HepG2 (cell line): ENCODE measurements around the gene TIA1. TPM values are rescaled to one million over a fixed set of nuclear protein-coding genes. Genes with fewer than 3 reads are reported as not detected.
A peak's percentile ranks its signal among the peaks of the same experiment; 100 is the strongest.

Experiments used
- CHD2 ChIP-seq: IDR thresholded peaks from 2 replicates; pipeline ENCODE4 v1.6.1; 2011; ENCODE audit warnings: low read depth, low read length, improper control_type of control experiment
- DMAP1 ChIP-seq: IDR thresholded peaks from 2 replicates; pipeline ENCODE4 v1.6.1; 2016
- FOSL1 ChIP-seq: sonication (generic); formaldehyde crosslinking; IDR thresholded peaks from 2 replicates; pipeline ENCODE4 v1.9.0; 2021; ENCODE audit warnings: missing genetic modification reagents, borderline replicate concordance
- GMEB2 ChIP-seq: IDR thresholded peaks from 2 replicates; pipeline ENCODE4 v1.6.1; 2016; ENCODE audit warnings: missing biosample characterization, missing genetic modification reagents, low read depth
- HNF1A ChIP-seq, 2 experiments: sonication (generic) in 1 of 2; formaldehyde crosslinking in 1 of 2; IDR thresholded peaks; 2 replicates each; pipeline versions ENCODE4 v1.4.0 to v1.6.1; 2016 to 2020; ENCODE audit warnings: borderline replicate concordance in 1 of 2, low read depth in 1 of 2, mild to moderate bottlenecking in 1 of 2, missing genetic modification reagents in 1 of 2
- IRF2 ChIP-seq: IDR thresholded peaks from 2 replicates; pipeline ENCODE4 v1.6.1; 2018; ENCODE audit warnings: missing genetic modification reagents, missing compliant biosample characterization
- IRF9 ChIP-seq: sonication (generic); formaldehyde crosslinking; IDR thresholded peaks from 2 replicates; pipeline ENCODE4 v1.8.0; 2022; ENCODE audit warnings: missing genetic modification reagents, mild to moderate bottlenecking, borderline replicate concordance
- NRL ChIP-seq: sonication (generic); formaldehyde crosslinking; IDR thresholded peaks from 2 replicates; pipeline ENCODE4 v1.5.0; 2020; ENCODE audit warnings: missing genetic modification reagents, mild to moderate bottlenecking, moderate library complexity, borderline replicate concordance
- RBAK ChIP-seq: sonication (generic); formaldehyde crosslinking; IDR thresholded peaks from 2 replicates; pipeline ENCODE4 v1.5.1; 2020; ENCODE audit warnings: mild to moderate bottlenecking, missing genetic modification reagents
- REL ChIP-seq: sonication (generic); formaldehyde crosslinking; conservative IDR thresholded peaks from 2 replicates; pipeline ENCODE4 v1.8.0; 2022; ENCODE audit warnings: mild to moderate bottlenecking, missing genetic modification reagents, moderate library complexity
- RERE ChIP-seq: IDR thresholded peaks from 2 replicates; pipeline ENCODE4 v1.6.1; 2016; ENCODE audit warnings: low read depth, missing genetic modification reagents, missing compliant biosample characterization
- RXRA ChIP-seq: sonication (generic); formaldehyde crosslinking; IDR thresholded peaks from 2 replicates; pipeline ENCODE4 v1.5.1; 2020; ENCODE audit warnings: missing genetic modification reagents
- SNAPC2 ChIP-seq: sonication (generic); formaldehyde crosslinking; IDR thresholded peaks from 2 replicates; pipeline ENCODE4 v1.8.1; 2022; ENCODE audit warnings: mild to moderate bottlenecking, missing genetic modification reagents
- SP4 ChIP-seq: sonication (generic); formaldehyde crosslinking; IDR thresholded peaks from 2 replicates; pipeline ENCODE4 v1.8.1; 2023; ENCODE audit warnings: mild to moderate bottlenecking, missing genetic modification reagents
- SRY ChIP-seq: sonication (generic); formaldehyde crosslinking; IDR thresholded peaks from 2 replicates; pipeline ENCODE4 v1.8.0; 2022; ENCODE audit warnings: mild to moderate bottlenecking, missing genetic modification reagents
- ZFP62 ChIP-seq: sonication (generic); formaldehyde crosslinking; IDR thresholded peaks from 2 replicates; pipeline ENCODE4 v1.4.0; 2020; ENCODE audit warnings: missing genetic modification reagents
- ZNF557 ChIP-seq: sonication (generic); formaldehyde crosslinking; IDR thresholded peaks from 2 replicates; pipeline ENCODE4 v1.4.0; 2020; ENCODE audit warnings: missing genetic modification reagents
- ZNF597 ChIP-seq: sonication (generic); formaldehyde crosslinking; IDR thresholded peaks from 2 replicates; pipeline ENCODE4 v1.5.0; 2020; ENCODE audit warnings: missing genetic modification reagents
- polyA plus RNA-seq, 8 experiments: library from polyadenylated mRNA; depleted of rRNA in 3 of 8; stranded (reverse) in 7 of 8; unstranded in 1 of 8; fragments of >200 nt; fragmentation: Illumina TruSeq in 4 of 8; extraction: Trizol in 4 of 8; gene quantifications; 2 replicates each; pipeline versions ENCODE4 v1.2.1 to v1.2.3, GENCODE V29; 2011 to 2016; ENCODE audit warnings: low read depth in 4 of 8, missing spikeins in 1 of 8, mixed read lengths in 1 of 8; ENCODE audit not compliant: insufficient read depth in 1 of 8
- total RNA-seq, 5 experiments: library from RNA; depleted of rRNA; stranded (reverse); fragments of >200 nt; fragmentation: Illumina TruSeq; extraction: Trizol; gene quantifications; 2 replicates each; pipeline ENCODE4 v1.2.3, GENCODE V29; 2016; ENCODE audit warnings: low read depth in 1 of 5

TIA1 gene
- total and polyA plus RNA-seq, 2 of the 13 experiments (the other 11 are each of a cell fraction or from before 2014, with no cell fraction given) = 209 to 319 TPM

- no peak for TF ChIP-seq RERE (CRISPR knock-in tag)
- no peak for TF ChIP-seq CHD2
- no peak for TF ChIP-seq IRF9 (CRISPR knock-in tag)
- no peak for TF ChIP-seq REL (CRISPR knock-in tag)
- TF ChIP-seq ZNF557 (CRISPR knock-in tag) = no peak
- TF ChIP-seq SRY = no peak
- no peak for TF ChIP-seq IRF2 (CRISPR knock-in tag)
- no peak for TF ChIP-seq ZNF597
- TF ChIP-seq SNAPC2 (CRISPR knock-in tag) = no peak
- no peak for TF ChIP-seq RXRA
- no peak for TF ChIP-seq HNF1A (IDR thresholded peaks at IDR 0.05; ENCODE audit: low read depth)
- no peak for TF ChIP-seq HNF1A (CRISPR knock-in tag; IDR thresholded peaks at IDR 0.05; ENCODE audit: borderline replicate concordance)
- no peak for TF ChIP-seq ZFP62 (CRISPR knock-in tag)
- peak; percentile 75; the same call in 1 of the 2 replicates for TF ChIP-seq NRL
- TF ChIP-seq DMAP1 (CRISPR knock-in tag) = 0 out of 2 replicates have a peak, but pooled peaks have one; percentile 0
- TF ChIP-seq GMEB2 (CRISPR knock-in tag) = no peak
- no peak for TF ChIP-seq FOSL1
- no peak for TF ChIP-seq SP4 (CRISPR knock-in tag)
- TF ChIP-seq RBAK (CRISPR knock-in tag) = no peak
Measured at GRCh38 chr2:70258532-70258875, 10.1 kb upstream of the TIA1 start (continued).
